BLaER1 treated with 17β-estradiol and CSF1 and Interleukin-3, amounts not matched to agents 10 nM and 100 nM (cell line): Measurements from ENCODE around the gene ZFPM1.

Source experiments
- H3K27ac ChIP-seq, 11 experiments: shearing (Covaris generic); formaldehyde crosslinking; 2 replicates each; pipeline ENCODE4 v1.8.1; 2022
- H3K27me3 ChIP-seq, 11 experiments: shearing (Covaris generic); formaldehyde crosslinking; 2 replicates each; pipeline ENCODE4 v1.8.1; 2022
- H3K36me3 ChIP-seq, 11 experiments: shearing (Covaris generic); formaldehyde crosslinking; 2 replicates each; pipeline ENCODE4 v1.8.1; 2022
- H3K4me1 ChIP-seq, 10 experiments: shearing (Covaris generic); formaldehyde crosslinking; 2 replicates each; pipeline ENCODE4 v1.8.1; 2022
- H3K4me2 ChIP-seq, 11 experiments: shearing (Covaris generic); formaldehyde crosslinking; 2 replicates each; pipeline ENCODE4 v1.8.1; 2022
- H3K4me3 ChIP-seq, 10 experiments: shearing (Covaris generic); formaldehyde crosslinking; 2 replicates each; pipeline ENCODE4 v1.8.1; 2022
- H3K9ac ChIP-seq, 11 experiments: shearing (Covaris generic); formaldehyde crosslinking; 2 replicates each; pipeline ENCODE4 v1.8.1; 2022
- H3K9me3 ChIP-seq, 11 experiments: shearing (Covaris generic); formaldehyde crosslinking; replicated peaks in 1 of 11; 2 replicates each; pipeline ENCODE4 v1.8.1; 2022
- H4K20me1 ChIP-seq, 11 experiments: shearing (Covaris generic); formaldehyde crosslinking; 2 replicates each; pipeline ENCODE4 v1.8.1; 2022
- Cebpa-rat ChIP-seq, 11 experiments: shearing (Covaris generic); IDR thresholded peaks; 2 replicates each; pipeline ENCODE4 v1.8.1; 2022

ZFPM1 gene

GRCh38 chr16:88503771-88504488, 50.9 kb downstream of the ZFPM1 start:
- TF ChIP-seq Cebpa-rat (IDR thresholded peaks at IDR 0.05) = no peak
- peak overlapping the region in 9 of 11 experiments; percentile 29 to 77 (median 62); a peak in 19 of 22 replicates for H3K4me2 ChIP-seq

GRCh38 chr16:88504489-88505404, 51.7 kb downstream of the ZFPM1 start:
- Histone ChIP-seq H3K9ac (peak overlapping the region in 8 of 11 experiments; percentile 18 to 59 (median 40); a peak in 13 of 22 replicates), H3K36me3 (peaks cover 0 to 16% (median 0%) of the 10 kb centered on the region in 11 experiments; a peak in 4 of 22 replicates), H3K4me1 (peaks cover 7 to 80% (median 57%) of the 10 kb centered on the region in 10 experiments), H3K4me2 (peak overlapping the region in 9 of 11 experiments; percentile 29 to 77 (median 62); a peak in 17 of 22 replicates), H3K27ac (peak overlapping the region in 5 of 11 experiments; percentile 2 to 45 (median 35); a peak in 6 of 22 replicates), H4K20me1 (peaks cover 0 to 91% (median 46%) of the 10 kb centered on the region in 11 experiments; a peak in 15 of 22 replicates), H3K4me3 (no peak overlapping the region), H3K27me3 (no peaks in the 10 kb centered on the region), H3K9me3 (no peaks in the 10 kb centered on the region)
- TF ChIP-seq Cebpa-rat (IDR thresholded peaks at IDR 0.05) = no peak

More at GRCh38 chr16:88503771-88504488, 50.9 kb downstream of the ZFPM1 start:
- Histone ChIP-seq H4K20me1 (peaks cover 0 to 91% (median 42%) of the 10 kb centered on the region in 11 experiments; a peak in 15 of 22 replicates), H3K9ac (peak overlapping the region in 10 of 11 experiments; percentile 2 to 59 (median 40); a peak in 16 of 22 replicates), H3K4me1 (peaks cover 16 to 82% (median 65%) of the 10 kb centered on the region in 10 experiments), H3K4me3 (no peak overlapping the region), H3K36me3 (peaks cover 0 to 16% (median 0%) of the 10 kb centered on the region in 11 experiments; a peak in 4 of 22 replicates), H3K27ac (peak overlapping the region in 5 of 11 experiments; percentile 2 to 45 (median 35); a peak in 10 of 22 replicates), H3K9me3 (no peaks in the 10 kb centered on the region), H3K27me3 (no peaks in the 10 kb centered on the region)

GRCh38 chr16:88505405-88506082, 52.5 kb downstream of the ZFPM1 start:
- Histone ChIP-seq H3K9me3 (no peaks in the 10 kb centered on the region), H3K4me2 (peak overlapping the region in 8 of 11 experiments; percentile 38 to 77 (median 66); a peak in 15 of 22 replicates), H3K4me3 (no peak overlapping the region), H3K9ac (peak overlapping the region in 3 of 11 experiments; percentile 35 to 59 (median 48); a peak in 2 of 22 replicates), H3K27ac (no peak overlapping the region; a peak in 1 of 22 replicates), H3K36me3 (peaks cover 0 to 16% (median 0%) of the 10 kb centered on the region in 11 experiments; a peak in 4 of 22 replicates), H4K20me1 (peaks cover 0 to 91% (median 54%) of the 10 kb centered on the region in 11 experiments; a peak in 15 of 22 replicates), H3K4me1 (peaks cover 0 to 72% (median 49%) of the 10 kb centered on the region in 10 experiments; a peak in 19 of 20 replicates), H3K27me3 (no peaks in the 10 kb centered on the region)
- no peak for TF ChIP-seq Cebpa-rat (IDR thresholded peaks at IDR 0.05)

GRCh38 chr16:88506723-88507122, 53.6 kb downstream of the ZFPM1 start:
- no peaks in the 10 kb centered on the region for H3K27me3 ChIP-seq
- H3K4me2 ChIP-seq = 0 out of 22 replicates have a peak overlapping the region, but pooled peaks of 1 of the 11 experiments have one; percentile 4
- peaks cover 0 to 66% (median 46%) of the 10 kb centered on the region in 10 experiments; a peak in 17 of 20 replicates for H3K4me1 ChIP-seq
- TF ChIP-seq Cebpa-rat (IDR thresholded peaks at IDR 0.05) = no peak
- no peak overlapping the region for H3K4me3 ChIP-seq
- no peak overlapping the region for H3K9ac ChIP-seq
- H3K27ac ChIP-seq = no peak overlapping the region
- H4K20me1 ChIP-seq = peaks cover 0 to 91% (median 53%) of the 10 kb centered on the region in 11 experiments; a peak in 15 of 22 replicates
- peaks cover 0 to 16% (median 0%) of the 10 kb centered on the region in 11 experiments; a peak in 4 of 22 replicates for H3K36me3 ChIP-seq
- H3K9me3 ChIP-seq = no peaks in the 10 kb centered on the region

- TF ChIP-seq Cebpa-rat (IDR thresholded peaks at IDR 0.05) = no peak
- H3K9me3 ChIP-seq = no peaks in the 10 kb centered on the region
- H3K4me2 ChIP-seq = peak overlapping the region in 5 of 11 experiments; percentile 4 to 47 (median 13); a peak in 7 of 22 replicates
- H3K4me3 ChIP-seq = no peak overlapping the region
- peaks cover 0 to 96% (median 53%) of the 10 kb centered on the region in 11 experiments; a peak in 15 of 22 replicates for H4K20me1 ChIP-seq
- H3K27ac ChIP-seq = no peak overlapping the region
- H3K27me3 ChIP-seq = no peaks in the 10 kb centered on the region
- 0 out of 22 replicates have a peak overlapping the region, but pooled peaks of 1 of the 11 experiments have one; percentile 13 for H3K9ac ChIP-seq
- peaks cover 0 to 64% (median 45%) of the 10 kb centered on the region in 10 experiments; a peak in 17 of 20 replicates for H3K4me1 ChIP-seq
- peaks cover 0 to 16% (median 0%) of the 10 kb centered on the region in 11 experiments; a peak in 4 of 22 replicates for H3K36me3 ChIP-seq
Measured at GRCh38 chr16:88507231-88507743, 54.2 kb downstream of the ZFPM1 start.

GRCh38 chr16:88508376-88508867, 55.3 kb downstream of the ZFPM1 start:
- Histone ChIP-seq H3K4me2 (peak overlapping the region in 1 of 11 experiments; percentile 5; a peak in 1 of 22 replicates), H3K27ac (peak overlapping the region in 1 of 11 experiments; percentile 18; a peak in 1 of 22 replicates), H4K20me1 (peaks cover 0 to 94% (median 51%) of the 10 kb centered on the region in 11 experiments; a peak in 15 of 22 replicates), H3K36me3 (peaks cover 0 to 22% (median 0%) of the 10 kb centered on the region in 11 experiments; a peak in 6 of 22 replicates), H3K4me1 (peaks cover 0 to 53% (median 34%) of the 10 kb centered on the region in 10 experiments; a peak in 17 of 20 replicates), H3K4me3 (no peak overlapping the region), H3K9ac (0 out of 22 replicates have a peak overlapping the region, but pooled peaks of 2 of the 11 experiments have one; percentile 9 to 11), H3K27me3 (no peaks in the 10 kb centered on the region), H3K9me3 (no peaks in the 10 kb centered on the region)
- no peak for TF ChIP-seq Cebpa-rat (IDR thresholded peaks at IDR 0.05)
